Astrocyte of the cerebellum (primary cell): Measurements from ENCODE around the gene HAPLN1.

Source experiments
- DNase-seq: peaks from one replicate; pipeline ENCODE4 v3.0.0-alpha.2; 2011; ENCODE audit warnings: low read depth
- H3K4me3 ChIP-seq: 2 replicates; pipeline ENCODE4 v1.5.1; 2011; ENCODE audit warnings: mild to moderate bottlenecking, low read depth, low read length, moderate library complexity
- CTCF ChIP-seq: IDR thresholded peaks from 2 replicates; pipeline ENCODE4 v1.5.1; 2012; ENCODE audit warnings: low read length, low read depth, moderate library complexity, mild to moderate bottlenecking; ENCODE audit errors: missing control alignments
- in situ Hi-C: cut with HindIII; loops from 2 replicates; pipeline ENCODE4 v1.10.0; 2017; ENCODE audit warnings: low sequenced_read_pairs

HAPLN1 gene

GRCh38 chr5:83720836-83721537 is at the start of gene HAPLN1:
HAPLN1 (minus strand) TSS chr5:83720855; CDS start chr5:83673523, 47,332 bp downstream.
- DNase-seq = peak; percentile 43
- peak within 1 kb of the TSS; percentile 47 for H3K4me3 ChIP-seq
- no peak for TF ChIP-seq CTCF
- in situ Hi-C loops = no loop called here

- H3K4me3 ChIP-seq = no peak overlapping the region
- no peak for TF ChIP-seq CTCF
- in situ Hi-C loops = no loop called here
- DNase-seq = no peak
Measured at GRCh38 chr5:83767409-83767992, 46.8 kb upstream of the HAPLN1 start.

GRCh38 chr5:83764101-83764500 is 43.4 kb upstream of the HAPLN1 start:
- TF ChIP-seq CTCF = no peak
- peak; percentile 6 for DNase-seq

GRCh38 chr5:83760579-83760978 is 39.9 kb upstream of the HAPLN1 start:
- no peak for DNase-seq
- no peak for TF ChIP-seq CTCF
- H3K4me3 ChIP-seq = no peak overlapping the region
- in situ Hi-C loops = no loop called here

More at GRCh38 chr5:83764101-83764500, 43.4 kb upstream of the HAPLN1 start:
- in situ Hi-C loops = no loop called here
- H3K4me3 ChIP-seq = no peak overlapping the region

GRCh38 chr5:83752700-83753099 is 32.0 kb upstream of the HAPLN1 start:
- no peak for TF ChIP-seq CTCF
- H3K4me3 ChIP-seq = no peak overlapping the region
- in situ Hi-C loops = no loop called here
- no peak for DNase-seq

GRCh38 chr5:83751201-83751600 is 30.5 kb upstream of the HAPLN1 start:
- no peak for DNase-seq
- H3K4me3 ChIP-seq = no peak overlapping the region
- in situ Hi-C loops = no loop called here
- TF ChIP-seq CTCF = no peak
